Activated CD8-positive, alpha-beta memory T cell treated with anti-CD3 and anti-CD28 coated beads for 4 hours (primary cell): Measurements from ENCODE around the gene PRR7.
A peak's percentile ranks its signal among the peaks of the same experiment; 100 is the strongest.

Experiments used
- DNase-seq, 2 donors: peaks; one replicate each; pipeline ENCODE4 v3.0.0-alpha.2; 2020; ENCODE audit warnings: low read depth in 2 of 2

PRR7 gene

GRCh38 chr5:177437623-177438022, 9.0 kb upstream of the PRR7 start:
- no peak for DNase-seq

- no peak for DNase-seq
These were observed 8.1 kb upstream of the PRR7 start for GRCh38 chr5:177438468-177438867.

- no peak for DNase-seq
These were observed 7.0 kb upstream of the PRR7 start for GRCh38 chr5:177439518-177440053.

GRCh38 chr5:177440211-177440989, 6.2 kb upstream of the PRR7 start:
- no peak for DNase-seq

- DNase-seq, result no peak
These were observed 5.4 kb upstream of the PRR7 start for GRCh38 chr5:177440990-177441780.

- DNase-seq, result no peak
These were observed 4.4 kb upstream of the PRR7 start for GRCh38 chr5:177442066-177442826.

GRCh38 chr5:177443144-177443983, 3.2 kb upstream of the PRR7 start:
- DNase-seq, result no peak

- DNase-seq, result no peak
These were observed 2.2 kb upstream of the PRR7 start for GRCh38 chr5:177444106-177445051.

- no peak for DNase-seq
These were observed 1.3 kb upstream of the PRR7 start for GRCh38 chr5:177445052-177445916.

GRCh38 chr5:177445917-177446199, 756 bp upstream of the PRR7 start:
- no peak for DNase-seq

GRCh38 chr5:177447066-177447610, 524 bp downstream of the PRR7 start:
- peak; percentile 31 to 45 for DNase-seq

GRCh38 chr5:177447611-177448243, 1.1 kb downstream of the PRR7 start:
- DNase-seq, result no peak

- DNase-seq, result no peak
These were observed 1.8 kb downstream of the PRR7 start for GRCh38 chr5:177448244-177448950.

- no peak for DNase-seq
These were observed 2.8 kb downstream of the PRR7 start for GRCh38 chr5:177449140-177450061.

GRCh38 chr5:177450667-177451424, 4.2 kb downstream of the PRR7 start:
- DNase-seq, result no peak
